Medulla oblongata (tissue), 1 donor: Measurements from ENCODE around the gene CIAO2B.
"Not testable (repeated sequence)": the region's sequence is repeated elsewhere in the genome, so short reads cannot be mapped to it uniquely, and the experiment has no call there.

Experiments
- DNase-seq: peaks from one replicate; pipeline ENCODE4 v3.0.0-alpha.2; 2015; ENCODE audit errors: extremely low spot score

CIAO2B gene

GRCh38 chr16:66934138-66934838, at the start of gene CIAO2B:
CIAO2B (minus strand) TSS chr16:66934402; CDS start chr16:66934364, 38 bp downstream.
- DNase-seq: peak; percentile 87

DNA sequence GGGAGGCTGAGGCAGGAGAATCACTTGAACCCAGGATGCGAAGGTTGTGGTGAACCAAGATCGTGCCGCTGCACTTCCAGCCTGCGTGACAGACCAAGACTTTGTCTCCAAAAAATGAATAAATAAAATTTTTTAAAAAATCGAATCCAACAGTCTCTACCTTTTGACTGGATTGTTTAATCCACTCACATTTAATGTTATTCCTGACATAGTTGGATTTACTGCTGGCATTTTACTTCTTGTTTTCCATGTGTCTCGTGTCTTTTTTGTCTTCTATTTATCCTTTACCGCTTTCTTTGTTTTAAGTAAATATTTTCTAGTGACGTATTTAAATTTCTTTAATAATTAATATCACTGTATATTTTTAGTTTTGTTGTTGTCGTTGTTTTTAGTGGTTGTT, 48.8 kb upstream of the CIAO2B start:
- DNase-seq: no peak

GRCh38 chr16:66979011-66979717, 45.0 kb upstream of the CIAO2B start:
- no peak for DNase-seq

GRCh38 chr16:66977341-66978113, 43.3 kb upstream of the CIAO2B start:
- peak; percentile 93 for DNase-seq

DNA sequence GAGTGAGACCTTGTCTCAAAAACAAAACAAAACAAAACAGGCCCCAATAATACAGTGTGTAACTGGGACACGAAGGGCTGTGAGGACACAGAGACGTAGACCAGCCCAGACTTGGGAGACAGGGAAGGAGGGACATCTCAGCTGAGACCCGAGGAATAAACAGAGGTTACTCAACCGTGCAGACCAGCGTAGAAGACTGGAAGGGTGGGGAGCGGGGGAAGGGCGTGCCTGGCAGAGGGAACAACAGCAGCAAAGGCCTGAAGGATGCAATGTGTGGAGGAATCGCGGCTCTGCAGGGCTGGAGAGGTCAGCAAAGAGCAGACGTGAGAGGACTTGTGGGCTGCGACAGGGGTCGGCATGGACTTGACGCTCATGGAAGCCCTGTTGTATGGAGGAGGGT, 42.5 kb upstream of the CIAO2B start:
- no peak for DNase-seq

GRCh38 chr16:66975302-66975893, 41.2 kb upstream of the CIAO2B start:
- no peak for DNase-seq

DNA sequence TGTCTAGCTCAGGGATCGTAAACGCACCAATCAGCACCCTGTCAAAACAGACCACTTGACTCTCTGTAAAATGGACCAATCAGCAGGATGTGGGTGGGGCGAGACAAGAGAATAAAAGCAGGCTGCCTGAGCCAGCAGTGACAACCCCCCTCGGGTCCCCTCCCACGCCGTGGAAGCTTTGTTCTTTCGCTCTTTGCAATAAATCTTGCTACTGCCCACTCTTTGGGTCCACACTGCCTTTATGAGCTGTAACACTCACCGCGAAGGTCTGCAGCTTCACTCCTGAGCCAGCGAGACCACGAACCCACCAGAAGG, 40.7 kb upstream of the CIAO2B start:
- not testable (repeated sequence) for DNase-seq

DNA sequence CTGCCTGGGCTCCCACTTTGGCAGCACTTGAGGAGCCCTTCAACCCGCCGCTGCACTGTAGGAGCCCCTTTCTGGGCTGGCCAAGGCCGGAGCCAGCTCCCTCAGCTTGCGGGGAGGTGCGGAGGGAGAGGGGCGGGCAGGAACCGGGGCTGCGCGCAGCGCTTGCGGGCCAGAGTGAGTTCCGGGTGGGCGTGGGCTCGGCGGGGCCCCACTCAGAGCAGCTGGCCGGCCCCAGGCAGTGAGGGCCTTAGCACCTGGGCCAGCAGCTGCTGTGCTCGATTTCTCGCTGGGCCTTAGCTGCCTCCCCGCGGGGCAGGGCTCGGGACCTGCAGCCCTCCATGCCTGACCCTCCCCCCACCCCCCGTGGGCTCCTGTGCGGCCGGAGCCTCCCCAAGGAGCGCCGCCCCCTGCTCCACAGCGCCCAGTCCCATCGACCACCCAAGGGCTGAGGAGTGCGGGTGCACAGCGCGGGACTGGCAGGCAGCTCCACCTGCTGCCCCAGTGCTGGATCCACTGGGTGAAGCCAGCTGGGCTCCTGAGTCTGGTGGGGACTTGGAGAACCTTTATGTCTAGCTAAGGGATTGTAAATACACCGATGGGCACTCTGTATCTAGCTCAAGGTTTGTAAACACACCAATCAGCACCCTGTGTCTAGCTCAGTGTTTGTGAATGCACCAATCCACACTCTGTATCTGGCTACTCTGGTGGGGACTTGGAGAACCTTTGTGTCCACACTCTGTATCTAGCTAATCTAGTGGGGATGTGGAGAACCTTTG, 40.1 kb upstream of the CIAO2B start:
- not testable (repeated sequence) for DNase-seq

DNA sequence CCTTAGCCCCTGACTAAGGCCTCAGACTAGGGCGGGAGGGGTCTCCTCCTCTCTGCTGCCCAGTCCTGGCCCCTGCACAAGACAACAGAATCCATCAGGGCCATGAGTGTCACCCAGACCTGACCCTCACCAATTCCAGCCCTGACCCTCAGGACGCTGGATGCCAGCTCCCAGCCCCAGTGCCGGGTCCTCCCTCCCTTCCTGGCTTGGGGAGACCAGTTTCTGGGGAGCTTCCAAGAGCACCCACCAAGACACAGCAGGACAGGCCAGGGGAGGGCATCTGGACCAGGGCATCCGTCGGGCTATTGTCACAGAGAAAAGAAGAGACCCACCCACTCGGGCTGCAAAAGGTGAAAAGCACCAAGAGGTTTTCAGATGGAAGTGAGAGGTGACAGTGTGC, 39.5 kb upstream of the CIAO2B start:
- no peak for DNase-seq

GRCh38 chr16:66972983-66973382, 38.8 kb upstream of the CIAO2B start:
- no peak for DNase-seq

DNA sequence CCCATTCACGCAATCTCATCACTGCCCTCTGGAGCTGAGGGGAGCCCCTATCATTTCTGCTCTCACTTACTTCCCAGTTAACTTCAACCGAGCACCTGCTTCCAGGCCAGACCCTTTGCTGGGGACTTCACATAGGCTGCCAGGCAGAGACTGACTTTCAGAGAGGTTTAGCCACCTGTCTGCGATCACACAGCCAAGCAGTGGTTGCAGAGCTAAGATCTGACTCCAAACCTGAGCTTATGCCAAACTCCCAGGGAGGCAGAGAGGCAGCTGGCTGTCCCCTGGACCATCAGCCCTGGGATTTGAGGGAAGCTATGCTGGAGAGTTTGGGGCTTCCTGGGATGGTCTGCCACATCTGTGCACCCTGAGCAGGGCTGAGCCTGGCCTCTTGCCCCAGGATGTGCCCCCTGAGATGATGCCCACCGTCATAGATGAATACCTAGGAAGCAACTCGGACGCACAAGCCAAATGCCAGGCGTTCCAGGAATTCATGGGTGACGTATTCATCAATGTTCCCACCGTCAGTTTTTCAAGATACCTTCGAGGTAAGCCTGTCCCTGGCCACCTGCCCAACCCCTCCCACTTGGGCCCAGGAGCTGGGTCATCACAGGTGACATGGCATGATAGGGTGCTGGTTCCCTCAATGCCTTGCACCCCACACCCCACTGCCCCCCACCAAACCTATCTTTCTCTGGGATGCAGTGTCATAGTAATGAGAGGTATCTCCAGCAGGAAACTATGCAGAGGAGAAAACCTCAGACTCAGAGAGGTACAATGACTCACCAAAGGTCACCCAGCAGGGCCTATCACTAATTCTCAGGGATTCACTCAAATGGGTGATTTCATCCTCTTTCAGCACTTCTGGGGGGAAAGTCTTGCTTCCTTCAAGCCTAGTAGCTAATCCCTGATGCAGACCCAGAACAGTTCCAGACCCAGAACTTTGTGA, 36.8 kb upstream of the CIAO2B start:
- DNase-seq: no peak

- DNase-seq: peak; percentile 40
These were observed 34.6 kb upstream of the CIAO2B start for GRCh38 chr16:66968847-66969246.

- no peak for DNase-seq
These were observed 29.8 kb upstream of the CIAO2B start for GRCh38 chr16:66964049-66964448.

DNA sequence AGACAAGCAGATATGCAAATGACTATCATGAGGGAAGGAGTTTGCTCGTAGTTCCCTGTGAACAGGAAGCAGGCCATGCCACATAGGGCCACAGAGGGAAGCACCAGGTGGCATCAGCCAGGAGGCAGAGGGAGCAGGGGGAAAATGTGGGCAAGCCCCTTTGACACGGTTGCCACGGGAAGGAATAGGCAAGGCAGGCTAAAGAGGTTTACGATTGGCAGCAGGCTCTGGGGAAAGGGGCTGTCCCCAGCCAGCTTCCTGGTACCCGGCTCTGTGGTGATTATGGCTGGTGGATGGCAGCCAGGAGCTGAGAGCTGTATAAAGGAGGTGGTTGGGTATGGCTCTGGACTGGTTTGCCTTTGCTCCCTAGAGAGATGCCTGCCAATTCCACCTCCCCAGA, 27.7 kb upstream of the CIAO2B start:
- DNase-seq: no peak

DNA sequence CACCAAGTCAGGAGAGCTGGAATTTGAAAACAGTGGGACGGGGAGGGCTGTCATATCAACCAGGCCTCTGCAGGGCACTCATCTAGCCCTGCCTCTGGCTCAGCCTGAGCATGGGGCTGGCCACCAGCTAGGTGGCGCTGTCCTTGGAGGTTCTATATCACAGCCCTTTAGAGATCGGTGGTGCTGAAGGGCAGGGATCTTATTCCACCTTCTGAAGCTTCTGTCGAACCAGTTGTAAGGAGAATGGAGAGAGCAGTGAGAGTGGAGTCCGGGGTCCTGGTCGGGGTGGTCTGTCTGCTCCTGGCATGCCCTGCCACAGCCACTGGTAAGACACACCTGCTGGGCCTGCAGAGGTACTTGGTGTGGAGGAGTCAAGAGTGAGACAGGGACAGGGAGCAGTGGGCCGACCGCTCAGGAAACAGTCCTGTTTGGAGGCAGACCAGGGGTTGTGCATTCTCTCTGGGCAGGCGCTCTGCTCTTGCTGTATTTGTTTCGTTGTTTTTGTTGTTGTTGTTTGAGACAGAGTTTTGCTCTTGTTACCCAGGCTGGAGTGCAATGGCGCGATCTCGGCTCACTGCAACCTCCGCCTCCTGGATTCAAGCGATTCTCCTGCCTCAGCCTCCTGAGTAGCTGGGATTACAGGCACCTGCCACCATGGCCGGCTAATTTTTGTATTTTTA, 27.0 kb upstream of the CIAO2B start, which contains the start of gene CES3:
CES3 (plus strand) TSS at position 202 of the 680 bp plus-strand sequence; CDS start at position 244, 42 bp downstream.
- DNase-seq: peak; percentile 41

- DNase-seq: no peak
These were observed 26.1 kb upstream of the CIAO2B start for GRCh38 chr16:66960270-66960669.

- DNase-seq: no peak
These were observed 25.5 kb upstream of the CIAO2B start for GRCh38 chr16:66959704-66960161.

DNA sequence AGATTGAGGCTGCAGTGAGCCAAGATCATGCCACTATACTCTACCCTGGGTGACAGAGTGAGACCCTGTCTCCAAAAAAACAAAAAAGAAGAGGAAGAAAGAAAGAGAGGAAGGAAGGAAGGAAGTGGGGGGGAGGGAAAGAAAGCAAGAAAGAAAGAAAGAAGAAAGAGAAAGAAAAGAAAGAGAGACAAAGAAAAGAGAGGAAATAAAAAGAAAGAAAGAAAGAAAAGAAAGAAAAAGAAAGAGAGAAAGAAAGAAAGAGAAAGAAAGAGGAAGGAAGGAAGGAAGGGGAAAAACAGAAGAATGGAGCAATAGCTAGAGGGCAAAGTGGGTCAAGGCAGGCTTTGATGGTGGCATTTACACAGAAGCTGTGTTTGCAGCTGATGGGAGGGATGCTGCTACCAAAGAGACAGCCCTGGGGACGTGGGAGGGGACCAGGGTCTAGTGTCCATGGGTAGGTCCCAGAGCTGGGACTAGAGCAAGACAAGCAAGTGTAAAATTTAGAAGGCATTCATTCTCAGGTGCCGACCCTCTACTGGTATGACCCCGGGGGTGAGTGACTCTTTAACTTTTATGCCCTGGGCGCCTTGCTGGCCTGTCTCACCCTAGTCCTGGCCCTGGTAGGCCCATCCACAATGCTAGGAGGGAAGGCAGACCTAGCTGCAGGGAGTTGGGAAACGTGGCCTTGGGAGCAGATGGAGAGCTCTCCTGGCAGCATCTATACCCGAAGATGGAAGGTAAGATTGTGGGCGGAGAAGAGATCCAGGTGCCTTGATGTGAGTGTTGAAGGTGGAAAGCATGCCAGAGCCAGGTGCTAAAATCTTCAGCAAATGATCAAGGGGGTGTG, 24.9 kb upstream of the CIAO2B start:
- DNase-seq: no peak

DNA sequence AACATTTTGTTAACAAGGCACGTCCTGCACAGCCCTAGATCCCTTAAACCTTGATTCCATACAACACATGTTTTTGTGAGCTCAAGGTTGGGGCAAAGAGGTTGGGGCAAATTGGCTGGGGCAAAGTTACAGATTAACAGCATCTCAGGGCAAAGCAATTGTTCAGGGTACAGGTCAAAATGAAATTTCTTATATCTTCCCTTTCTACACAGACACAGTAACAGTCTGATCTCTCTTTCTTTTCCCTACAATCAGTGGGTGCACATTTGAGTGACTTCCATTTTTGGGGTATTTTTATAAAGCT, 21.9 kb upstream of the CIAO2B start:
- not testable (repeated sequence) for DNase-seq
